Naive thymus-derived CD4-positive, alpha-beta T cell (primary cell): ENCODE measurements around the gene PCDHGB1. TPM values are rescaled to one million over a fixed set of nuclear protein-coding genes. Genes with fewer than 3 reads are reported as not detected.

ENCODE experiments used
- ATAC-seq: fragments of 150-1000 bp; cut with Tn5 transposase; 2 replicates; pipeline ENCODE4 v1.10.0; 2021; ENCODE audit warnings: mild to moderate bottlenecking, moderate library complexity
- CTCF ChIA-PET: fragments of 350-600 bp; sonication (Branson Sonifier 250); formaldehyde crosslinking; loops from one replicate; lab custom pipeline; 2021; ENCODE audit warnings: antibody characterized with exemption; lab: Charles Lee
- POLR2A ChIA-PET: fragments of 350-600 bp; sonication (Branson Sonifier 250); formaldehyde crosslinking; loops from one replicate; lab custom pipeline; 2021; ENCODE audit warnings: antibody characterized with exemption, inconsistent platforms; lab: Charles Lee
- DNase-seq, 9 donors: peaks; one replicate each; pipeline versions ENCODE4 v3.0.0 to v3.0.0-alpha.2; 2020 to 2022; ENCODE audit warnings: mixed read lengths in 1 of 9
- H3K27ac ChIP-seq: one replicate; pipeline ENCODE4 v1.7.0; 2013; ENCODE audit warnings: mild to moderate bottlenecking, low read depth, low read length, moderate library complexity
- H3K27me3 ChIP-seq, 2 donors: one replicate each; pipeline ENCODE4 v1.7.0; 2013; ENCODE audit warnings: low read length in 2 of 2, mild to moderate bottlenecking in 2 of 2, moderate library complexity in 2 of 2; ENCODE audit not compliant: control insufficient read depth in 2 of 2, insufficient read depth in 2 of 2
- H3K36me3 ChIP-seq, 3 experiments: 1 replicate in 2 of 3; 2 replicates in 1 of 3; pipeline ENCODE4 v1.7.0; 2013; ENCODE audit warnings: low read length in 3 of 3, mild to moderate bottlenecking in 3 of 3, moderate library complexity in 1 of 3; ENCODE audit not compliant: insufficient read depth in 3 of 3, control insufficient read depth in 2 of 3
- H3K4me1 ChIP-seq, 2 donors: one replicate each; pipeline ENCODE4 v1.7.0; 2013; ENCODE audit warnings: low read length in 2 of 2, mild to moderate bottlenecking in 2 of 2, moderate library complexity in 1 of 2; ENCODE audit not compliant: control insufficient read depth in 2 of 2, insufficient read depth in 2 of 2
- H3K4me3 ChIP-seq: 2 replicates; pipeline ENCODE4 v1.7.0; 2013; ENCODE audit warnings: mild to moderate bottlenecking, low read length
- H3K9me3 ChIP-seq, 3 experiments: 1 replicate in 2 of 3; 2 replicates in 1 of 3; pipeline ENCODE4 v1.7.0; 2013; ENCODE audit warnings: low read length in 3 of 3; ENCODE audit not compliant: control insufficient read depth in 2 of 3
- H3K27ac Mint-ChIP-seq, 9 donors: one replicate each; pipeline ENCODE4 v1.8.0; 2020 to 2022; ENCODE audit warnings: mixed read lengths in 9 of 9, mild to moderate bottlenecking in 8 of 9, moderate library complexity in 5 of 9, inconsistent platforms in 2 of 9
- H3K27me3 Mint-ChIP-seq, 5 donors: one replicate each; pipeline ENCODE4 v1.8.0; 2021 to 2022; ENCODE audit warnings: mixed read lengths in 5 of 5, mild to moderate bottlenecking in 1 of 5
- H3K36me3 Mint-ChIP-seq, 5 donors: one replicate each; pipeline ENCODE4 v1.8.0; 2020 to 2022; ENCODE audit warnings: mixed read lengths in 5 of 5, mild to moderate bottlenecking in 3 of 5, inconsistent platforms in 1 of 5
- H3K4me1 Mint-ChIP-seq, 7 donors: one replicate each; pipeline ENCODE4 v1.8.0; 2020 to 2022; ENCODE audit warnings: mixed read lengths in 7 of 7, mild to moderate bottlenecking in 3 of 7, inconsistent platforms in 1 of 7
- H3K4me3 Mint-ChIP-seq, 10 donors: one replicate each; pipeline ENCODE4 v1.8.0; 2020 to 2022; ENCODE audit warnings: mild to moderate bottlenecking in 10 of 10, mixed read lengths in 10 of 10, moderate library complexity in 6 of 10, inconsistent platforms in 2 of 10
- H3K9me3 Mint-ChIP-seq, 11 donors: one replicate each; pipeline ENCODE4 v1.8.0; 2020 to 2022; ENCODE audit warnings: mixed read lengths in 11 of 11, mild to moderate bottlenecking in 4 of 11, inconsistent platforms in 1 of 11, moderate library complexity in 1 of 11
- intact Hi-C, 2 donors: fragments of 100-400 bp; cut with micrococcal nuclease; formaldehyde crosslinking; loops; one replicate each; pipeline ENCODE4 v1.15.1; 2023
- polyA plus RNA-seq, 2 donors: library from polyadenylated mRNA; unstranded; fragments of 300-500 nt; fragmentation: Illumina TruSeq; gene quantifications; one replicate each; pipeline ENCODE4 v1.2.3, GENCODE V29; 2021
- total RNA-seq, 6 experiments: library from RNA in 5 of 6; stranded (reverse) in 5 of 6; gene quantifications; 1 replicate in 5 of 6; 2 replicates in 1 of 6; pipeline ENCODE4 v1.2.3 and lab custom pipeline; 2021 to 2026

The PCDHGB1 gene
- total and polyA plus RNA-seq, 7 experiments from 2014 or later, result 0.24 TPM; not detected in 6

- peak overlapping the region; percentile 90 to 100 (median 98) for H3K4me3 Mint-ChIP-seq
- Histone ChIP-seq H3K27me3 (no peaks in the 10 kb centered on the region), H3K4me1 (peaks cover 7% of the 10 kb centered on the region in 2 donors), H3K9me3 (peaks cover 26 to 57% (median 28%) of the 10 kb centered on the region in 3 experiments), H3K36me3 (peaks cover 0 to 21% (median 10%) of the 10 kb centered on the region in 3 experiments), H3K4me3 (peak overlapping the region; percentile 95), H3K27ac (no peak overlapping the region)
- ATAC-seq, result no peak
- intact Hi-C loops, result loop anchor here (1.0 to 10.0 kb wide), 19 partner anchors 93 to 1451 kb away; partner anchors contain the start of genes PCDHGA10 (in 2 of the 2), ARHGAP26 (in 1 of the 2), CYSTM1 (in 1 of the 2) and DELE1 (in 1 of the 2)
- DNase-seq, result no peak
- H3K36me3 Mint-ChIP-seq, result peaks cover 41 to 62% (median 50%) of the 10 kb centered on the region in 5 donors
- CTCF ChIA-PET, result interaction anchor here (1.5 to 2.4 kb wide), 6 partner anchors 9 to 250 kb away, joined by 4 to 15 read pairs (median 8); no protein-coding TSS in a partner anchor
- POLR2A ChIA-PET, result interaction anchor here (0.5 to 2.6 kb wide), 16 partner anchors 9 to 672 kb away, joined by 3 to 26 read pairs (median 4); partner anchors contain the start of genes DIAPH1, HDAC3, IK and NDUFA2
- peaks cover 0 to 3% (median 0%) of the 10 kb centered on the region in 5 donors for H3K27me3 Mint-ChIP-seq
- peak overlapping the region in 8 of 9 donors; percentile 97 to 100 (median 100) for H3K27ac Mint-ChIP-seq
- peaks cover 17 to 88% (median 63%) of the 10 kb centered on the region in 11 donors for H3K9me3 Mint-ChIP-seq
- peaks cover 18 to 47% (median 29%) of the 10 kb centered on the region in 7 donors for H3K4me1 Mint-ChIP-seq
These were observed 30.2 kb upstream of the PCDHGB1 start for GRCh38 chr5:141319699-141320098.

DNA sequence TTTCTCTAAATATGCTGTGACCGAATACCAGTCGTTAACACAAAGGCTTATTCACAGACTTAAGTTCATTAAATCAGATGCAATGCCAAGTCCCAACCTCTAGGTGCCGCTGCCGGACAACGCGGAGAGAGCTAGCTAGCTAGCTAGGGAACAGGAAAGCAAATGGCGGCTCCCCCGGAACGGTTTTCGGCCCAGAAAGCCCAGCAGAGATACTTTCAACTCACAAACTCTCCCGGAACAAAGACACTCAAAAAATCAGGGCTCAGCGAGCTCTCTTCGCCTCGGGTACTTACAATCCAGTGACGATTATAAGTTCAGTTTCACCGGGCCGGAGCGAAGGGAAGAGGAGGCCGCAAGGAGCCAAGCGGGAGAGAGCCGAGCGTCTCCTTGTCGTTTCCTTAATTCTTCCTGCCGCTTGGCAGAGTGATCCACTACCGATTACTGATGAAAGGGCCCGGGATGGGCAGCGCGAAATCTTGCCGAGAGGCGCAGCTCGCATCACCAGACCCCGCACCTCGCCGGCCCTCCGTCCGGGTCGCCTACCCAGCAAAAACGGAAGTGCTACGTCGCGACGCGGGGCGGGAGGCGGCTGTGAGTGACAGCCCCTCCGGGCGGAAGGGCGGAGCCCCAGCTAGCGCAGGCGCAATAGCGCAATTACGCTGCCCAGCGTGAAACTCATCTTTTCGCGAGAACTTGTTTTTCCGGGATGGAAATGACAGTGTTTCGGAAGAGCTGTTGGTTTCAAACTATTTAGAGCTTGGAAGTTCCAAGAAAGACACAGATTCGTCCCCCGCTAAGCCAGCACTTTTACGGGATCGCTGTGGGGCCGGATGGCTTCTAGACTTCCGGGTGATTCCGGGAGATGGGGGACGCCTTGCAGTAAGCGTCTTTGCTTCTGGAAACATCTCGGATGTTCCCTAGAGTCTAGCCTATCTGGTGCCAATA is 29.4 kb upstream of the PCDHGB1 start, which contains the start of gene TAF7:
TSS of gene TAF7 (minus strand) at position 560 of the 945 bp plus-strand sequence. CDS start 740 bp downstream, outside the sequence.
- peaks cover 33 to 54% (median 42%) of the 10 kb centered on the region in 5 donors for H3K36me3 Mint-ChIP-seq
- intact Hi-C loops, result loop anchor here (1.0 to 10.0 kb wide), 19 partner anchors 92 to 1450 kb away; partner anchors contain the start of genes PCDHGA10 (in 2 of the 2), ARHGAP26 (in 1 of the 2), CYSTM1 (in 1 of the 2) and DELE1 (in 1 of the 2)
- ChIA-PET POLR2A (interaction anchor here (0.5 to 2.6 kb wide), 23 partner anchors 8 to 1035 kb away, joined by 3 to 26 read pairs (median 4); partner anchors contain the start of genes DELE1, DIAPH1, HDAC3 and IK), CTCF (interaction anchor here (0.6 to 2.4 kb wide), 9 partner anchors 8 to 249 kb away, joined by 3 to 15 read pairs (median 6); partner anchors contain the start of gene PCDHGA11)
- H3K36me3 ChIP-seq, result peaks cover 0 to 21% (median 10%) of the 10 kb centered on the region in 3 experiments
- peak within 1 kb of the TSS; percentile 90 to 100 (median 98) for H3K4me3 Mint-ChIP-seq
- peak within 1 kb of the TSS; percentile 88 for H3K27ac ChIP-seq
- peaks cover 12 to 85% (median 55%) of the 10 kb centered on the region in 11 donors for H3K9me3 Mint-ChIP-seq
- DNase-seq (peak; percentile 88 to 94 (median 94)), ATAC-seq (peak; percentile 94)
- peak within 1 kb of the TSS; percentile 95 for H3K4me3 ChIP-seq
- no peaks in the 10 kb centered on the region for H3K27me3 ChIP-seq
- H3K27me3 Mint-ChIP-seq, result peaks cover 0 to 3% (median 0%) of the 10 kb centered on the region in 5 donors
- H3K27ac Mint-ChIP-seq, result peak within 1 kb of the TSS; percentile 97 to 100 (median 99)
- H3K4me1 Mint-ChIP-seq, result peaks cover 18 to 40% (median 27%) of the 10 kb centered on the region in 7 donors
- peaks cover 20 to 49% (median 23%) of the 10 kb centered on the region in 3 experiments for H3K9me3 ChIP-seq
- H3K4me1 ChIP-seq, result peaks cover 7% of the 10 kb centered on the region in 2 donors

DNA sequence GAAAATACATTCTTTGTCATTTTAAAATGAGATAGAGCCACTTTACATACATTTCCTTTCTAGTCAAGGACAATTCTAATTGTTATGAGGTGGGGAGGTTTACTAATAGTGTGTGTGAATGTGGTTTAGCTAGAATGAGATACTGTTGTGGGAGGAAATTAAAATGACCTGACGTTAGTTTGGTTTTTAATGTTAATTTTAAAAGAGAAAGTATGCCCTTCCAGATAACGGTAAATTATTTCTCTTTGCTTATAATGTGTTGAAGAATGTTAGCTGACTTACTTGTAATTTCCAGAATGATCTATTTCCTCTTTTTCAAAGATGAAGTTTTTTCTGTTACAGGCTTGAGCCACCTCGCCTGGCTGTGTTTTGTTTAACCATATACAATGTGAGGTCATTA is 27.6 kb upstream of the PCDHGB1 start:
- Histone ChIP-seq H3K27me3 (no peaks in the 10 kb centered on the region), H3K36me3 (peaks cover 0 to 21% (median 10%) of the 10 kb centered on the region in 3 experiments), H3K4me1 (peaks cover 7% of the 10 kb centered on the region in 2 donors), H3K27ac (no peak overlapping the region), H3K9me3 (peaks cover 19 to 37% (median 20%) of the 10 kb centered on the region in 3 experiments), H3K4me3 (no peak overlapping the region)
- peaks cover 11 to 82% (median 43%) of the 10 kb centered on the region in 11 donors for H3K9me3 Mint-ChIP-seq
- ATAC-seq, result no peak
- CTCF ChIA-PET, result interaction anchor here (0.6 to 1.4 kb wide), 3 partner anchors 205 to 336 kb away, joined by 3 to 7 read pairs (median 4); no protein-coding TSS in a partner anchor
- peak overlapping the region in 6 of 10 donors; percentile 14 to 100 (median 37) for H3K4me3 Mint-ChIP-seq
- H3K27ac Mint-ChIP-seq, result no peak overlapping the region
- DNase-seq, result no peak
- H3K27me3 Mint-ChIP-seq, result peaks cover 0 to 13% (median 6%) of the 10 kb centered on the region in 5 donors
- H3K36me3 Mint-ChIP-seq, result peaks cover 32 to 43% (median 36%) of the 10 kb centered on the region in 5 donors
- POLR2A ChIA-PET, result interaction anchor here (1.2 kb wide), 1 partner anchor 242 kb away, joined by 4 read pairs; no protein-coding TSS in a partner anchor
- peaks cover 18 to 48% (median 31%) of the 10 kb centered on the region in 7 donors for H3K4me1 Mint-ChIP-seq
- intact Hi-C loops, result loop anchor here (5.0 to 10.0 kb wide), 6 partner anchors 90 to 1217 kb away; partner anchors contain the start of genes DIAPH1 (in 1 of the 2), PCDHGA10 (in 1 of the 2) and PFDN1 (in 1 of the 2)

DNA sequence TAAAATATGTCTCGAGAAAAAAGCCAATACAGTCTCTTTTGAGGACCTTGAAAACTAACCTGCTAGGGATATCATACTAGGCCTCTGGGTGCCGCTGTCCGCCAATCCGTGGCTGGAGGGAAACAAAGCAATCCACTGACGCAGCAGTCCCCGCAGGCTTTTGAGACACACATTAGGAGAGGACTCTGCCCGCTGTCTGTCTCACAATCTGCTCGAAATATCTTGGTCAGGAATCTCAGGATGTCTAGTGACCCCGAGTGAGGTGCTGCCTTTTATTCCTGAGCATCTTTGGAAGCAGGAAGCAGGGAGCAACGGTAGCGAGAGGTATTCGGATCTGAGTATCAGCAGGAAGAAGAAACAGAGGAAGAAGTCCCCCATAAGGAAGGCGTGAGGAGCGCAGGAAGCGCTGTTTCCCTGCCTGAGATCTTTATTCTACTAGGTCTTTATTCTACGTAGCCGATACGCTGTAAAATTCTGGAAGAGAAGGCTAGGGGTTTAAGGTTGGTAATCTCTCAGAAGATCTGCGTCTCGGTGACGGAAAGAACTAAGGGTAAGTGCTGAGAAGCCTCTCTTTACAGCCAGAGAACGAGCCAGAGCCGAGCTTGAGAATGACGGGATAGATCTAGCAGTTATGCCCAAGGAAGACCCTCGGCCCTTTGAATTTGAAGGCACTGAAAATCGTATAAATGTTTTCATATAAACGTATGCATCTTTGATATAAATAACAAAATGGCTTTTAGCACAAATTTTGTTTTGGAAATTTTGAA is 23.6 kb upstream of the PCDHGB1 start:
- Mint-ChIP-seq H3K4me3 (peak overlapping the region; percentile 78 to 98 (median 90)), H3K27me3 (peaks cover 8 to 48% (median 41%) of the 10 kb centered on the region in 5 donors), H3K4me1 (peaks cover 0 to 15% (median 7%) of the 10 kb centered on the region in 7 donors), H3K9me3 (peaks cover 4 to 82% (median 22%) of the 10 kb centered on the region in 11 donors), H3K27ac (peak overlapping the region; percentile 17 to 95 (median 80)), H3K36me3 (peaks cover 3 to 10% (median 6%) of the 10 kb centered on the region in 5 donors)
- Histone ChIP-seq H3K9me3 (peaks cover 0 to 32% (median 5%) of the 10 kb centered on the region in 3 experiments), H3K4me1 (no peaks in the 10 kb centered on the region), H3K27ac (peak overlapping the region; percentile 53), H3K27me3 (peaks cover 0 to 5% of the 10 kb centered on the region in 2 donors), H3K4me3 (peak overlapping the region; percentile 73), H3K36me3 (no peaks in the 10 kb centered on the region)
- POLR2A ChIA-PET, result interaction anchor here (0.6 kb wide), 1 partner anchor 309 kb away, joined by 3 read pairs; no protein-coding TSS in a partner anchor
- CTCF ChIA-PET, result interaction anchor here (0.6 to 1.6 kb wide), 4 partner anchors 176 to 240 kb away, joined by 3 to 6 read pairs (median 4); no protein-coding TSS in a partner anchor
- DNase-seq (peak; percentile 39 to 75 (median 57)), ATAC-seq (peak; percentile 95)
- intact Hi-C loops, result loop anchor here (1.0 to 10.0 kb wide), 5 partner anchors 186 to 1221 kb away; no protein-coding TSS in a partner anchor

DNA sequence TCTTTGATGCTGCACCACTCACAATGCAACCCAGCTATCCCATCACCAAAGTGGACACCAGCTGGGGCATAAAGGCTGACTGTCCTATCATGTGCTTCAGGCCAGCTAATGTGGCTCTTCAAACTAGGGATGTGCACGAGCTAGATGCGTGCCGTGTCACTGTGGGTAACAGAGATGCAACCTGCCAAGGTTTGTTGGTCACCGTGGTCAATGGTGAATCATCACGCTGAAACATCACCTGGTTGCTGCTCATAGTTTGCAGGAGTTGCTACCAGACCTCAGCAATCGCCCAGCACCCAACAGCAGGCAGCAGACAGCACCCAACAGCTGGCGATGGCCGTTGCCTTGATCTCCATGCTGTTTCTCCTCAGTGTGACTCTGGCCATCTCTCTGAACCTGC is 21.7 kb upstream of the PCDHGB1 start:
- Histone ChIP-seq H3K9me3 (peaks cover 0 to 44% (median 5%) of the 10 kb centered on the region in 3 experiments), H3K4me3 (no peak overlapping the region), H3K4me1 (no peaks in the 10 kb centered on the region), H3K27ac (no peak overlapping the region), H3K36me3 (no peaks in the 10 kb centered on the region), H3K27me3 (peaks cover 0 to 5% of the 10 kb centered on the region in 2 donors)
- no peak for ATAC-seq
- peaks cover 5 to 83% (median 29%) of the 10 kb centered on the region in 11 donors for H3K9me3 Mint-ChIP-seq
- no peak overlapping the region for H3K4me3 Mint-ChIP-seq
- ChIA-PET CTCF (interaction anchor here (1.7 to 2.3 kb wide), 2 partner anchors 8 to 236 kb away, joined by 5 to 9 read pairs; partner anchors contain the start of gene TAF7), POLR2A (interaction anchor here (1.6 kb wide), 1 partner anchor 8 kb away, joined by 5 read pairs; the partner anchor contains the start of gene TAF7)
- peaks cover 5 to 10% (median 8%) of the 10 kb centered on the region in 5 donors for H3K36me3 Mint-ChIP-seq
- intact Hi-C loops, result loop anchor here in 1 of 2 donors (10.0 kb wide), 1 partner anchor 1223 kb away; no protein-coding TSS in a partner anchor
- H3K4me1 Mint-ChIP-seq, result peaks cover 0 to 11% (median 7%) of the 10 kb centered on the region in 7 donors
- H3K27ac Mint-ChIP-seq, result no peak overlapping the region
- no peak for DNase-seq
- H3K27me3 Mint-ChIP-seq, result peaks cover 22 to 62% (median 55%) of the 10 kb centered on the region in 5 donors
